K562 (cell line): ENCODE measurements around the gene CCL24. TPM values are rescaled to one million over a fixed set of nuclear protein-coding genes. Genes with fewer than 3 reads are reported as not detected.
A peak's percentile ranks its signal among the peaks of the same experiment; 100 is the strongest.

Source experiments
- ASH1L ChIP-seq: fragments of 450-650 bp; IDR thresholded peaks from 2 replicates; pipeline ENCODE4 v1.6.1; 2018; ENCODE audit warnings: borderline replicate concordance, mild to moderate bottlenecking, low read depth; ENCODE audit not compliant: partially characterized antibody
- COPS2 ChIP-seq: fragments of 450-650 bp; conservative IDR thresholded peaks from 2 replicates; pipeline ENCODE4 v1.6.1; 2016; ENCODE audit warnings: mild to moderate bottlenecking, moderate library complexity
- ELK3 ChIP-seq: fragments of 450-650 bp; formaldehyde crosslinking; IDR thresholded peaks from 2 replicates; pipeline ENCODE4 v1.4.0; 2020; ENCODE audit warnings: mild to moderate bottlenecking
- EP300 ChIP-seq: IDR thresholded peaks from 2 replicates; pipeline ENCODE4 v1.6.1; 2012; ENCODE audit warnings: low read length, improper control_type of control experiment
- FOS ChIP-seq: IDR thresholded peaks from 3 replicates; pipeline ENCODE4 v1.6.1; 2011; ENCODE audit not compliant: insufficient read length; ENCODE audit errors: extremely low read depth
- MCM3 ChIP-seq: fragments of 450-650 bp; IDR thresholded peaks from 2 replicates; pipeline ENCODE4 v1.6.1; 2016
- NFATC3 ChIP-seq: fragments of 450-650 bp; IDR thresholded peaks from 2 replicates; pipeline ENCODE4 v1.6.1; 2017; ENCODE audit warnings: mild to moderate bottlenecking
- NFIC ChIP-seq: fragments of 450-650 bp; IDR thresholded peaks from 2 replicates; pipeline ENCODE4 v1.6.1; 2017; ENCODE audit warnings: mild to moderate bottlenecking, inconsistent platforms
- PRDM10 ChIP-seq: fragments of 450-650 bp; IDR thresholded peaks from 2 replicates; pipeline ENCODE4 v1.6.1; 2018; ENCODE audit not compliant: partially characterized antibody
- RNF219 ChIP-seq: fragments of 250-450 bp; sonication (Bioruptor Pico); IDR thresholded peaks from 2 replicates; pipeline ENCODE4 v1.5.0; 2022; ENCODE audit warnings: mild to moderate bottlenecking
- SLC30A9 ChIP-seq: fragments of 250-450 bp; sonication (Bioruptor Pico); IDR thresholded peaks from 2 replicates; pipeline ENCODE4 v1.8.0; 2022; ENCODE audit warnings: mild to moderate bottlenecking, moderate library complexity
- SMARCE1 ChIP-seq: fragments of 450-650 bp; IDR thresholded peaks from 2 replicates; pipeline ENCODE4 v1.7.1; 2016; ENCODE audit warnings: mild to moderate bottlenecking
- TEAD2 ChIP-seq: fragments of 450-650 bp; IDR thresholded peaks from 2 replicates; pipeline ENCODE4 v1.6.1; 2016; ENCODE audit warnings: missing genetic modification characterization, control low read depth, missing compliant biosample characterization
- TFAM ChIP-seq: fragments of 250-450 bp; sonication (Bioruptor Pico); conservative IDR thresholded peaks from 2 replicates; pipeline ENCODE4 v1.5.0; 2021; ENCODE audit warnings: mild to moderate bottlenecking, moderate library complexity
- ZBTB49 ChIP-seq: sonication (generic); formaldehyde crosslinking; IDR thresholded peaks from 2 replicates; pipeline ENCODE4 v1.8.0; 2022; ENCODE audit warnings: missing genetic modification reagents, mild to moderate bottlenecking, borderline replicate concordance
- ZNF140 ChIP-seq: fragments of 250-450 bp; sonication (Bioruptor Pico); IDR thresholded peaks from 2 replicates; pipeline ENCODE4 v1.8.0; 2021; ENCODE audit warnings: moderate library complexity, mild to moderate bottlenecking, inconsistent platforms
- ZNF146 ChIP-seq: IDR thresholded peaks from one replicate; pipeline ENCODE4 v1.6.1; 2018; ENCODE audit warnings: missing compliant biosample characterization; ENCODE audit not compliant: unreplicated experiment
- ZNF830 ChIP-seq: fragments of 250-450 bp; sonication (Bioruptor Pico); IDR thresholded peaks from 2 replicates; pipeline ENCODE4 v1.5.0; 2021; ENCODE audit warnings: mild to moderate bottlenecking
- polyA plus RNA-seq, 8 experiments: library from polyadenylated mRNA; depleted of rRNA in 4 of 8; stranded (reverse) in 5 of 8; unstranded in 3 of 8; fragments of >200 nt; fragmentation: Nextera tagmentation in 2 of 8; fragmentation: Illumina TruSeq in 1 of 8; extraction: Ambion mirVana in 2 of 8; extraction: Trizol in 1 of 8; gene quantifications; 2 replicates each; pipeline versions ENCODE4 v1.2.1 to v1.2.3, GENCODE V29; 2011 to 2014; ENCODE audit warnings: inconsistent platforms in 1 of 8, missing spikeins in 1 of 8
- total RNA-seq, 7 experiments: library from RNA; depleted of rRNA in 6 of 7; stranded (reverse); fragments of >200 nt in 6 of 7; fragmentation: Illumina TruSeq in 2 of 7; extraction: Trizol in 2 of 7; gene quantifications; 2 replicates each; pipeline versions ENCODE4 v1.2.1 to v1.2.3, GENCODE V29; 2011 to 2021; ENCODE audit warnings: low replicate concordance in 1 of 7

Gene CCL24
- total and polyA plus RNA-seq, 9 of the 15 experiments (the other 6 are each of a cell fraction or from before 2014, with no cell fraction given): 0.45 to 3.6 (median 0.95) TPM; not detected in 1

- TF ChIP-seq SMARCE1: no peak
- no peak for TF ChIP-seq FOS
- TF ChIP-seq ZNF830 (CRISPR knock-in tag): no peak
- TF ChIP-seq NFATC3: no peak
- TF ChIP-seq TFAM (CRISPR knock-in tag): no peak
- TF ChIP-seq ZNF146 (CRISPR knock-in tag): no peak
- no peak for TF ChIP-seq PRDM10
- TF ChIP-seq EP300: no peak
- no peak for TF ChIP-seq MCM3
- TF ChIP-seq ELK3 (CRISPR knock-in tag): no peak
- TF ChIP-seq SLC30A9 (CRISPR knock-in tag): no peak
- TF ChIP-seq TEAD2: 0 out of 2 replicates have a peak, but pooled peaks have one; percentile 21
- no peak for TF ChIP-seq ZNF140 (CRISPR knock-in tag)
- no peak for TF ChIP-seq ASH1L
- TF ChIP-seq COPS2: no peak
- TF ChIP-seq NFIC: 0 out of 2 replicates have a peak, but pooled peaks have one; percentile 8
- TF ChIP-seq ZBTB49 (CRISPR knock-in tag): no peak
- TF ChIP-seq RNF219: no peak
Measured at GRCh38 chr7:75772081-75773077, 41.2 kb downstream of the CCL24 start, which contains the start of gene CCL26 (continued).
